ENCODE data around the gene EPHX1.

EPHX1 gene

GRCh38 chr1:225877580-225877979, 67.7 kb downstream of the EPHX1 start:
- no peaks in the 10 kb centered on the region for H3K9me3 Mint-ChIP-seq
- H3K27ac Mint-ChIP-seq: no peak overlapping the region
- DNase-seq: peak; percentile 50
- no peaks in the 10 kb centered on the region for H3K27me3 Mint-ChIP-seq
- peaks cover 81% of the 10 kb centered on the region for H3K4me1 Mint-ChIP-seq
- CTCF ChIA-PET: interaction anchor here (0.5 to 2.1 kb wide), 8 partner anchors 11 to 100 kb away, joined by 3 to 9 read pairs (median 3); partner anchors contain the start of genes LEFTY1 and SRP9
- peaks cover 69% of the 10 kb centered on the region for H3K36me3 Mint-ChIP-seq
- H3K4me3 Mint-ChIP-seq: peak overlapping the region; percentile 8

- peak overlapping the region; percentile 96 for H3K4me3 Mint-ChIP-seq
- no peaks in the 10 kb centered on the region for H3K9me3 Mint-ChIP-seq
- no peaks in the 10 kb centered on the region for H3K27me3 Mint-ChIP-seq
- CTCF ChIA-PET: interaction anchor here (0.5 to 2.1 kb wide), 7 partner anchors 8 to 101 kb away, joined by 3 to 9 read pairs (median 3); partner anchors contain the start of genes LEFTY1 and SRP9
- H3K27ac Mint-ChIP-seq: peak overlapping the region; percentile 64
- H3K36me3 Mint-ChIP-seq: peaks cover 66% of the 10 kb centered on the region
- DNase-seq: no peak
- H3K4me1 Mint-ChIP-seq: peaks cover 79% of the 10 kb centered on the region
Measured at GRCh38 chr1:225878282-225878681, 68.4 kb downstream of the EPHX1 start.

- H3K27ac Mint-ChIP-seq: peak overlapping the region; percentile 96
- peaks cover 58% of the 10 kb centered on the region for H3K36me3 Mint-ChIP-seq
- H3K9me3 Mint-ChIP-seq: no peaks in the 10 kb centered on the region
- H3K27me3 Mint-ChIP-seq: peaks cover 4% of the 10 kb centered on the region
- H3K4me3 Mint-ChIP-seq: peak overlapping the region; percentile 96
- CTCF ChIA-PET: interaction anchor here (1.1 to 2.3 kb wide), 4 partner anchors 22 to 32 kb away, joined by 3 to 7 read pairs (median 4); no protein-coding TSS in a partner anchor
- DNase-seq: peak; percentile 59
- peaks cover 77% of the 10 kb centered on the region for H3K4me1 Mint-ChIP-seq
Measured at GRCh38 chr1:225879521-225880221, 69.7 kb downstream of the EPHX1 start.

GRCh38 chr1:225880222-225880588, 70.3 kb downstream of the EPHX1 start:
- peak overlapping the region; percentile 96 for H3K27ac Mint-ChIP-seq
- peaks cover 4% of the 10 kb centered on the region for H3K27me3 Mint-ChIP-seq
- peaks cover 56% of the 10 kb centered on the region for H3K36me3 Mint-ChIP-seq
- no peaks in the 10 kb centered on the region for H3K9me3 Mint-ChIP-seq
- peaks cover 71% of the 10 kb centered on the region for H3K4me1 Mint-ChIP-seq
- no peak for DNase-seq
- CTCF ChIA-PET: interaction anchor here (0.7 to 2.3 kb wide), 9 partner anchors 8 to 406 kb away, joined by 3 to 7 read pairs (median 4); partner anchors contain the start of gene SRP9
- peak overlapping the region; percentile 96 for H3K4me3 Mint-ChIP-seq

GRCh38 chr1:225880636-225881035, 70.7 kb downstream of the EPHX1 start:
- Mint-ChIP-seq H3K4me3 (peak overlapping the region; percentile 96), H3K27me3 (peaks cover 4% of the 10 kb centered on the region), H3K27ac (peak overlapping the region; percentile 96), H3K36me3 (peaks cover 51% of the 10 kb centered on the region), H3K9me3 (no peaks in the 10 kb centered on the region), H3K4me1 (peaks cover 67% of the 10 kb centered on the region)
- CTCF ChIA-PET: interaction anchor here (0.6 to 2.3 kb wide), 10 partner anchors 9 to 406 kb away, joined by 3 to 7 read pairs (median 4); partner anchors contain the start of gene SRP9
- no peak for DNase-seq

GRCh38 chr1:225881081-225881958, 71.4 kb downstream of the EPHX1 start:
- Mint-ChIP-seq H3K27ac (peak overlapping the region; percentile 96), H3K9me3 (no peaks in the 10 kb centered on the region), H3K4me3 (peak overlapping the region; percentile 96), H3K27me3 (peaks cover 4% of the 10 kb centered on the region), H3K4me1 (peaks cover 60% of the 10 kb centered on the region), H3K36me3 (peaks cover 46% of the 10 kb centered on the region)
- peak; percentile 76 for DNase-seq
- CTCF ChIA-PET: interaction anchor here (0.6 to 2.3 kb wide), 12 partner anchors 9 to 407 kb away, joined by 3 to 7 read pairs (median 4); partner anchors contain the start of gene SRP9

GRCh38 chr1:225881959-225882693, 72.2 kb downstream of the EPHX1 start, which contains the start of gene TMEM63A:
TMEM63A (minus strand) TSS chr1:225882380; CDS start chr1:225877580, 4,800 bp downstream.
- Mint-ChIP-seq H3K4me3 (peak within 1 kb of the TSS; percentile 96), H3K27ac (peak within 1 kb of the TSS; percentile 96), H3K9me3 (no peaks in the 10 kb centered on the region), H3K36me3 (peaks cover 39% of the 10 kb centered on the region), H3K4me1 (peaks cover 52% of the 10 kb centered on the region), H3K27me3 (peaks cover 11% of the 10 kb centered on the region)
- CTCF ChIA-PET: interaction anchor here (0.9 to 2.3 kb wide), 12 partner anchors 9 to 408 kb away, joined by 3 to 12 read pairs (median 6); partner anchors contain the start of gene SRP9
- DNase-seq: peak; percentile 96

GRCh38 chr1:225882694-225883615, 73.0 kb downstream of the EPHX1 start:
- Mint-ChIP-seq H3K9me3 (no peaks in the 10 kb centered on the region), H3K27ac (peak overlapping the region; percentile 96), H3K4me1 (peaks cover 44% of the 10 kb centered on the region), H3K27me3 (peaks cover 15% of the 10 kb centered on the region), H3K4me3 (peak overlapping the region; percentile 96), H3K36me3 (peaks cover 31% of the 10 kb centered on the region)
- DNase-seq: peak; percentile 57
- CTCF ChIA-PET: interaction anchor here (0.8 to 2.3 kb wide), 9 partner anchors 9 to 409 kb away, joined by 3 to 12 read pairs (median 5); partner anchors contain the start of gene SRP9

GRCh38 chr1:225883616-225884265, 73.8 kb downstream of the EPHX1 start:
- Mint-ChIP-seq H3K4me3 (peak overlapping the region; percentile 96), H3K36me3 (peaks cover 25% of the 10 kb centered on the region), H3K9me3 (no peaks in the 10 kb centered on the region), H3K27me3 (peaks cover 19% of the 10 kb centered on the region), H3K4me1 (peaks cover 39% of the 10 kb centered on the region), H3K27ac (peak overlapping the region; percentile 42)
- no peak for DNase-seq
- CTCF ChIA-PET: interaction anchor here (0.8 to 1.9 kb wide), 3 partner anchors 8 to 105 kb away, joined by 3 to 12 read pairs (median 7); partner anchors contain the start of gene SRP9

- DNase-seq: no peak
- Mint-ChIP-seq H3K27ac (no peak overlapping the region), H3K27me3 (peaks cover 33% of the 10 kb centered on the region), H3K36me3 (peaks cover 11% of the 10 kb centered on the region), H3K4me1 (peaks cover 28% of the 10 kb centered on the region), H3K9me3 (no peaks in the 10 kb centered on the region), H3K4me3 (no peak overlapping the region)
- CTCF ChIA-PET: no interaction called here
Measured at GRCh38 chr1:225885336-225885735, 75.4 kb downstream of the EPHX1 start.

- Mint-ChIP-seq H3K36me3 (peaks cover 2% of the 10 kb centered on the region), H3K4me3 (no peak overlapping the region)
- CTCF ChIA-PET: no interaction called here
Measured at GRCh38 chr1:225886159-225887029, 76.5 kb downstream of the EPHX1 start.

GRCh38 chr1:225887030-225887314, 77.0 kb downstream of the EPHX1 start:
- H3K27ac Mint-ChIP-seq: no peak overlapping the region
- peaks cover 2% of the 10 kb centered on the region for H3K36me3 Mint-ChIP-seq
- H3K27me3 Mint-ChIP-seq: peaks cover 45% of the 10 kb centered on the region
- H3K9me3 Mint-ChIP-seq: no peaks in the 10 kb centered on the region
- peaks cover 29% of the 10 kb centered on the region for H3K4me1 Mint-ChIP-seq
- no peak overlapping the region for H3K4me3 Mint-ChIP-seq
- CTCF ChIA-PET: no interaction called here
- no peak for DNase-seq

More at GRCh38 chr1:225886159-225887029, 76.5 kb downstream of the EPHX1 start:
- Mint-ChIP-seq H3K27me3 (peaks cover 40% of the 10 kb centered on the region), H3K4me1 (peaks cover 25% of the 10 kb centered on the region), H3K9me3 (no peaks in the 10 kb centered on the region), H3K27ac (no peak overlapping the region)
- DNase-seq: no peak

Data from activated naive CD4-positive, alpha-beta T cell treated with anti-CD3 and anti-CD28 coated beads, Interleukin-2, amount 10 ng/mL, durations not matched to agents 7 days and 5 days (primary cell).